HL-60/S4 treated with retinoic acid at 250 ng/mL for 4 days and 3 days (cell line): Measurements from ENCODE around the gene RHNO1.
"Not testable (repeated sequence)": the region's sequence is repeated elsewhere in the genome, so short reads cannot be mapped to it uniquely, and the experiment has no call there.

Source experiments
- in situ Hi-C: fragments of 300-500 bp; cut with MboI; formaldehyde crosslinking; loops from 2 replicates; pipeline ENCODE4 v1.7.0; 2022; ENCODE audit warnings: low sequenced_read_pairs

Gene RHNO1

GRCh38 chr12:2858334-2858733 is 18.7 kb upstream of the RHNO1 start:
- in situ Hi-C loops: no loop called here

- in situ Hi-C loops: no loop called here
Measured at GRCh38 chr12:2858944-2859421, 18.0 kb upstream of the RHNO1 start.

GRCh38 chr12:2860170-2860569 is 16.9 kb upstream of the RHNO1 start:
- in situ Hi-C loops: no loop called here

- in situ Hi-C loops: no loop called here
Measured at GRCh38 chr12:2862876-2863275, 14.1 kb upstream of the RHNO1 start.

- in situ Hi-C loops: not testable (repeated sequence)
Measured at GRCh38 chr12:2863402-2863801, 13.6 kb upstream of the RHNO1 start.

- in situ Hi-C loops: no loop called here
Measured at GRCh38 chr12:2864198-2864597, 12.8 kb upstream of the RHNO1 start.

- in situ Hi-C loops: not testable (repeated sequence)
Measured at GRCh38 chr12:2868986-2869632, 7.9 kb upstream of the RHNO1 start.

GRCh38 chr12:2876431-2877046 is 484 bp upstream of the RHNO1 start:
- in situ Hi-C loops: no loop called here

GRCh38 chr12:2877953-2878732 is 1.1 kb downstream of the RHNO1 start:
- in situ Hi-C loops: no loop called here

GRCh38 chr12:2879853-2880252 is 2.8 kb downstream of the RHNO1 start:
- in situ Hi-C loops: no loop called here

- in situ Hi-C loops: no loop called here
Measured at GRCh38 chr12:2884810-2885209, 7.8 kb downstream of the RHNO1 start.

- in situ Hi-C loops: no loop called here
Measured at GRCh38 chr12:2886768-2887450, 9.9 kb downstream of the RHNO1 start.

GRCh38 chr12:2890001-2890387 is 13.0 kb downstream of the RHNO1 start:
- in situ Hi-C loops: no loop called here

- in situ Hi-C loops: no loop called here
Measured at GRCh38 chr12:2890388-2891239, 13.6 kb downstream of the RHNO1 start, which contains the start of gene TULP3. Gene TULP3 (plus strand): TSS chr12:2890891. CDS start chr12:2890948, 57 bp downstream.

GRCh38 chr12:2891240-2892053 is 14.4 kb downstream of the RHNO1 start:
- in situ Hi-C loops: no loop called here

- in situ Hi-C loops: no loop called here
Measured at GRCh38 chr12:2892246-2892645, 15.2 kb downstream of the RHNO1 start.

GRCh38 chr12:2893007-2893406 is 16.0 kb downstream of the RHNO1 start:
- in situ Hi-C loops: no loop called here

GRCh38 chr12:2895051-2895451 is 18.0 kb downstream of the RHNO1 start:
- in situ Hi-C loops: no loop called here

- in situ Hi-C loops: no loop called here
Measured at GRCh38 chr12:2895511-2895910, 18.5 kb downstream of the RHNO1 start.
